GM19468 (cell line): ENCODE measurements around the gene TLR4.

ENCODE experiments used
- ATAC-seq: cut with Tn5 transposase; IDR thresholded peaks from one replicate; pipeline ENCODE4 v1.9.1; 2021; ENCODE audit warnings: mild to moderate bottlenecking, moderate library complexity, moderate number of reproducible peaks; ENCODE audit not compliant: unreplicated experiment; ENCODE audit errors: extremely low read depth

Gene TLR4

DNA sequence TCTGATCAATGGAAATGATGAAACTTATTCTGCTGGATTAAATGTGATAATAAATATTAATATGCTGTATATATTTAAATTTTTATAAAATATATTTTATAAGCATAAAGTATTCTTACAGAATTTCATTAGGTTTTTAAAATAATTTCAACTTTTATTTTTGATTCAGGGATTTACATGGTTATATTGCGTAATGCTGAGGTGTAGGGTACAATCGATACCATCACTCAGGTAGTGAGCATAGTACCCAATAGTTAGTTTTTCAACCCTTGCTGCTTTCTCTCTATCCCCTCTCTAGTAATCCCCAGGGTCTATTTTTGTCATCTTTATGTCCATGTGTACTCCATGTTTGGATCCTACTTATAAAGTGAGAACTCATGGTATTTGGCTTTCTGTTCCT is 5.7 kb downstream of the TLR4 start:
- no peak for ATAC-seq

- no peak for ATAC-seq
Observed at GRCh38 chr9:117714282-117714681, 10.1 kb downstream of the TLR4 start.

DNA sequence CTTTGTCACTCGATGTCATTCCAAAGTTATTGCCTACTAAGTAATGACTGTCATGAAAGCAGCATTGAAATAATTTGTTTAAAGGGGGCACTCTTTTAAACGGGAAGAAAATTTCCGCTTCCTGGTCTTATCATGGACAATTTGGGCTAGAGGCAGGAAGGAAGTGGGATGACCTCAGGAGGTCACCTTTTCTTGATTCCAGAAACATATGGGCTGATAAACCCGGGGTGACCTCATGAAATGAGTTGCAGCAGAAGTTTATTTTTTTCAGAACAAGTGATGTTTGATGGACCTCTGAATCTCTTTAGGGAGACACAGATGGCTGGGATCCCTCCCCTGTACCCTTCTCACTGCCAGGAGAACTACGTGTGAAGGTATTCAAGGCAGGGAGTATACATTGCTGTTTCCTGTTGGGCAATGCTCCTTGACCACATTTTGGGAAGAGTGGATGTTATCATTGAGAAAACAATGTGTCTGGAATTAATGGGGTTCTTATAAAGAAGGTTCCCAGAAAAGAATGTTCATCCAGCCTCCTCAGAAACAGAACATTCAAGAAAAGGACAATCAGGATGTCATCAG is 11.3 kb downstream of the TLR4 start:
- no peak for ATAC-seq

DNA sequence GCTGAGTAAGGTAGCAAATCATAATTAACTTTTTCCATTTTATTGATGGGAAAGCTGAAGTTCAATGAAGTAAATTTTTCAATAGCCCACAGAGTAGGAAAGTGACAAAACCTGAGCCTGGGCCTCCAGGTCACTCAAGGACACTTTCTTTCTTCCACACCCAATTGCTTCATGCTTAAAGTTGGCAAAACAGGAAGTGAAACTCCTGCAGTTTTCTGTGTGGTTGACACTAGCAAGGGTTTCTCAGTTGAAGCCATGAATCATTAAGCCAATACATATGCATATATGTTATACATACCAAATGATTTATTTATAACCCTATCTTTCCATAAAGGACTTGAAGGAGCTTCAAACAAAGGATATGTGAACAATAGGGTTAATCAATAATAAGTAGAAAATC is 13.9 kb downstream of the TLR4 start:
- peak; percentile 100 for ATAC-seq

- ATAC-seq = no peak
Observed at GRCh38 chr9:117718701-117719100, 14.5 kb downstream of the TLR4 start.

- ATAC-seq = no peak
Observed at GRCh38 chr9:117719161-117719920, 15.1 kb downstream of the TLR4 start.

GRCh38 chr9:117720066-117720465 is 15.9 kb downstream of the TLR4 start:
- no peak for ATAC-seq

DNA sequence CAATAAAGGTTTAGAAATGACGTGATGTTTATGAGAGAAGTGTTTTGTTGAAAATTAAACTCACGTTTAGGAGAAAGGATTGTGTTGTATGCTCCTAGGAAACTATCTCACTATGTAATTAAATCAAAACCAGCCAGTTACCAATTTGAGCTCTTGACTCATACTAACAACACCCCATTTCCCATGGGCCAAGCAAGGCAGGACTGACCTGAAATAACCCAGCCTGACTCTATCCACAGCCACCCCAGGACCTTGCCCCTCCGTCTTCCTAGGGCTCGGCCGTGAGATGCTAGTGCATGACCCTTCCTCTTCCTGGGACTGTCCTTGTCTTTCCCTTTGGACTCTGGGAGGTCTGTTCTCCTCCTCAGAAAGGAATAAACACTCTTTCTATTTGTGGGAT is 16.4 kb downstream of the TLR4 start:
- no peak for ATAC-seq

DNA sequence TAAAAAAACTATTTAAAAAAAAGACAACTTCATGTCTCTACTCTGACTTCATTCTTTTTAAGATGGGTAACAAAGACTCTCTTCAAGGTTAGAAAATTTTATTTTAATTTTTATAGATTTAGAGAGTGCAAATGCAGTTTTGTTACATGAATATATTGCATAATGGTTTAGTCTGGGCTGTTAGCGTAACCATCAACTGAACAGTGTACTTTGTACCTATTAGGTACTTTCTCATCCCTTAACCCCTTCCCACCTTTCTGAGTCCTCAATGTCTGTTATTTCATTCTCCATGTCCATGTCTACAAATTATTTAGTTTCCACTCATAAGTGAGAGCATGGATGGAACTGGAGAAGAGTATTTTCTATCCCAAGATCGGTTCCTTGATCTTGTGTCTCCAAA is 16.8 kb downstream of the TLR4 start:
- ATAC-seq = no peak

DNA sequence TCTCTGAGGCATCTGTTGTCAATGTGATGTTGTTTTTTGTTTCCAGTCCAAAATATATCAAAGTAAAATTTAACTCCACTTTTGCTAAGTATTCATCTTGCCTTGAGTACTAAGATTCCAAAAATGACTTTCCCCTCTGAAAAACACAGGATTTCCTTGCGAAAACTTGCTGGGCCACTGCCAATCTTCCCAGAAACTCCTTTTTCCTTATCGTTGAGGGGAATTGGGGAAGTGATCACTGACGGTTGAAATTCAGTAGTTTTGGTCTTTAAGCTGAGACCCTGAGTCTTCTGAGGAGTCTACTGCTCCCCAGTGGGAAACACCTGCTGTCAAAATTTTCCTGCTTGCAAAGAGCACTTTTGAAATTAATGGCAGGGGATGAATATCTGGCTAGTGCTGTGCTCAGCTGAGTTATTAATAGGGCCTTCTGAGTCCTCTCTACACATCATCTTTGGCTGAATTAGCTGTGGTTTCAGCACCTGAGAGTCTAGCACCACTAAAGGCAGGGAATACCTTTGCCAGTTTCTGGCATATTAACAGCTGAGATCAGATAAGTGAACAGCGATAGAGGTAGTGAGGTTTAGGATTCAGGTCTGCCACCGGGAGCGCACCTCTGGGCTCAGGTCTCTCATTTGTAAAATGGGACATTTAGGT is 18.0 kb downstream of the TLR4 start:
- no peak for ATAC-seq

GRCh38 chr9:117723986-117724625 is 19.9 kb downstream of the TLR4 start:
- ATAC-seq = no peak

- ATAC-seq = no peak
Observed at GRCh38 chr9:117725426-117725887, 21.3 kb downstream of the TLR4 start.

DNA sequence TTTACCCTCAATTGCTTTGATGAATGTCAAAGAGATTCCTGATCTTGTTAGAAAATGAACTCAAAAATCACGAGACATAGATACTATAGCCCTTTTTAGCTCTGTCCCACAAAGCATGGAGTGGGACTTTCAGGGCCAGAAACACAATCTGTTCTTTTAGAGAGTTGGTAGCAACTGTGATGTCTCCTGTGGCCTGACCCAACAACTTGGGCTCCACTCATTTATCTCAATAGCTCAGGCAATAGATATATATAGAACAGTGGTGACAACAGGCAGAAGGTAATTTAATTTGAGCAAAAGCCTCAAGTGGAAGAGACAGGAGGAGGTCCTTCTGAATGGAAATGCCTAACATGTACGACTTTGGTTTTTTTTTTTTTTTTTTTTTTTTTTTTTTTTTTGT is 25.2 kb downstream of the TLR4 start:
- ATAC-seq = no peak

DNA sequence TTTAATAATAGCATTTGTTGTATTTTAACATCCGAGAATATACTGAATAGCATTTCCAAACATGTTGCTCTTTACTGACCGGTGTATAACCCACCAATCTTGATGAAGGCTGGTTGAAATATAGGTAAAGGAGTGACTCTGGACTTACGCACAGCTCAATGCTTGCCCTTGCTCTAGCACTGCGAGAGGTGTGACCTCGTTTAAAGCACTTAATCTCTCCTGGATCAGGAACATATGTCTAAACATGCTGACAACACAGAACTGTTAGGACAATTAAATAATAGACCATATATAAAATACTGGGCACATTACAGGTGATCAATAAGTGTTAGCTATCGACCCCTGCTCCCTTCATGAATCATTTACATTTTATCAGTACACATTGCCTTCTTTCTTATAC is 28.3 kb downstream of the TLR4 start:
- ATAC-seq = no peak

DNA sequence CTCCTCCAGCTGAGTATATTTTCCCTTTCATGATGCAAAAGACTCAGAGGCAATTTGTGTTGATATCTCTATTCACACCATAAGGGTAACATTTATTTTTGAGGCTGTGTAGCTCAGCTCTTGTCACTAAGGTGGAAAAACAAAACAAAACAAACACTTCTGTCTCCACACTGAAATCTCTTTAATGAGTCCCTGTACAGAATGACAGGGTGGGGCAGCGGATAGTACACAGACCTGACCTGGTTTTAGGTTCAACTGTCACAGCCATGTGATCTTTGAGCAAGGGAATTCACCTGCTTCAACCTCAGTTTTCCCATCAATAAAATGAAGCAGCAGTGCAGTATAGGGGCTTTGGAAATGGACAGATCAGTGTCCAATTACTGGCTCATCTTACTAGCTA is 29.3 kb downstream of the TLR4 start:
- no peak for ATAC-seq

- ATAC-seq = no peak
Observed at GRCh38 chr9:117734082-117734481, 29.9 kb downstream of the TLR4 start.

DNA sequence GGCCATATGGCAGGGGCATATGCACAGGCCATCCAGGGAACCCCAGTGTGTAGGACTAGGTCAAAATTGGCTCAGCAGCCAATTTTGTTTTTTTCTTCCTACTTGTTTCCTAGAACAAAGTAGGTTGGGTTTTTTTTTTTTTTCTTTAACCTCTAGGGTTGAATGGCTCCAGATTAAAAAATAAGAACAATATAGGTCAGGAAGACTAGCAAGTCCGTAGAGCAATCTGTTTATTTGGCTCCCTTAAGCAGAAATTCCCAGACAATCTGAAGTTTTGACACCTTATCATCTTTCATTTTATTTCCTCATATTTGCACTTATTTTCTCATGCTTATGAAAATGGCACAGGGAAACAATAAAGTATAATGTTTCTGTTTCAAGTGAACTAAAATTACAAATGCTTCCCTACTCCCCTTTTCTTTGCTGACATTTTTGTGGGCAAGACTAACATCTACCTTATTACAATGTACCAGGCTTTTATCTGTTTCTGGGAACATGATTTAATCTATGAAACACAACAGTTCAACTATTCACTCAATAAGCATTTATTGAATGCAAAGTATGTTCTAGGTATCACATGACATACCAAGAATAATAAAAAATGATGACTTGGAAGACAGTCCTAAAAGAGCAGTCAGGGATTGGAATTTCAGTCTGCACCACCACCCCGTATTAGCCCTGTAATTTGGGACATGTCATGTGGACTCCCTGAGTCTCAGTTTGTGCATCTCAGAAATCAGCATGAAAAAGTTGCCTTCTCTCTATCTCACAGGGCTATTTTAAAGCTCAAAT is 30.5 kb downstream of the TLR4 start:
- ATAC-seq = no peak

DNA sequence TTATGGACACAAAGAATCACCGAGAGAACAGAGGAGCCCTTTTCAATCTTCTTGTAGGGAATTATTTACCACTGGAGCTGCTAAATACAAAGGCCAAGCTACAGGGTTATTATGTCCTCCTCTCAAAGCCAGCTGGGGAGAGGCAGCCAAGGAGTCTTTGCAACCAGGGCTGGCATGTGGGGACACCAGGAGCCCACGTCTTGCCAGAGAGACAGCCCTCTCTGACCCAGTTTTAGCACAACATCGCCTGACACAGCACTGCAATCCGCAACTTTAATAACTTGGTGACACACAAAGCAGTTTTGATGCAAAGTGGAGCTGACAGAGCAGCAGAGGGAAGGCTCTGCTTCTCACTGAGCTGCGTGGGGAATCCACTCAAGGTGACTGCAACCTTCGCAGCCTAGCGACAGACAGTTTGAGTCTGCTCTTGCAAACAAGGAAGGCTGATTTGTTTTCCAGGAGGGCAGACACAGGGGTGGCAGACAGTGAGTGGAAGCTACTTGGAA is 33.6 kb downstream of the TLR4 start:
- no peak for ATAC-seq

- ATAC-seq = no peak
Observed at GRCh38 chr9:117739206-117739605, 35.0 kb downstream of the TLR4 start.
